HepG2 (cell line): Measurements from ENCODE around the gene SYNC. TPM values are rescaled to one million over a fixed set of nuclear protein-coding genes. Genes with fewer than 3 reads are reported as not detected.

Experiments used
- ATF2 ChIP-seq: sonication (generic); formaldehyde crosslinking; IDR thresholded peaks from 2 replicates; pipeline ENCODE4 v1.4.0; 2020; ENCODE audit warnings: missing genetic modification reagents
- ATF4 ChIP-seq, 2 experiments: fragments of 450-650 bp in 1 of 2; sonication (generic) in 1 of 2; formaldehyde crosslinking; IDR thresholded peaks; 2 replicates each; pipeline versions ENCODE4 v1.5.0 to v1.8.0; 2020 to 2022; ENCODE audit warnings: mild to moderate bottlenecking in 1 of 2, missing genetic modification reagents in 1 of 2
- DMAP1 ChIP-seq: IDR thresholded peaks from 2 replicates; pipeline ENCODE4 v1.6.1; 2016
- GABPB1 ChIP-seq: IDR thresholded peaks from 2 replicates; pipeline ENCODE4 v1.6.1; 2016; ENCODE audit warnings: mild to moderate bottlenecking, missing genetic modification reagents, moderate library complexity, missing compliant biosample characterization
- HINFP ChIP-seq: sonication (generic); formaldehyde crosslinking; IDR thresholded peaks from 2 replicates; pipeline ENCODE4 v1.4.0; 2020; ENCODE audit warnings: low read depth, mild to moderate bottlenecking, missing genetic modification reagents
- HNF4A ChIP-seq: sonication (generic); formaldehyde crosslinking; IDR thresholded peaks from 2 replicates; pipeline ENCODE4 v1.4.0; 2020; ENCODE audit warnings: missing genetic modification reagents
- IKZF1 ChIP-seq: fragments of 450-650 bp; IDR thresholded peaks from 2 replicates; pipeline ENCODE4 v1.7.1; 2016
- KDM3A ChIP-seq: IDR thresholded peaks from 2 replicates; pipeline ENCODE4 v1.6.1; 2018; ENCODE audit warnings: low read depth, missing compliant biosample characterization
- KLF12 ChIP-seq: sonication (generic); formaldehyde crosslinking; IDR thresholded peaks from 2 replicates; pipeline ENCODE4 v1.4.0; 2020; ENCODE audit warnings: missing genetic modification reagents, borderline replicate concordance
- MIXL1 ChIP-seq: IDR thresholded peaks from 2 replicates; pipeline ENCODE4 v1.6.1; 2016
- POLR2AphosphoS5 ChIP-seq: IDR thresholded peaks from 2 replicates; pipeline ENCODE4 v1.6.1; 2012; ENCODE audit warnings: low read depth, low read length
- PRPF4 ChIP-seq: fragments of 200-400 bp; formaldehyde crosslinking; IDR thresholded peaks from 2 replicates; pipeline ENCODE4 v1.6.1; 2016; ENCODE audit warnings: low read length, low read depth; ENCODE audit not compliant: poor library complexity, severe bottlenecking
- RAD51 ChIP-seq: fragments of 450-650 bp; IDR thresholded peaks from 2 replicates; pipeline ENCODE4 v1.6.1; 2016; ENCODE audit warnings: borderline replicate concordance
- RARG ChIP-seq: sonication (generic); formaldehyde crosslinking; IDR thresholded peaks from 2 replicates; pipeline ENCODE4 v1.4.0; 2020; ENCODE audit warnings: low read depth, mild to moderate bottlenecking, missing genetic modification reagents
- RCOR2 ChIP-seq: IDR thresholded peaks from 2 replicates; pipeline ENCODE4 v1.6.1; 2016; ENCODE audit warnings: missing biosample characterization, missing genetic modification reagents
- SMAD1 ChIP-seq: sonication (generic); formaldehyde crosslinking; IDR thresholded peaks from 2 replicates; pipeline ENCODE4 v1.4.0; 2020; ENCODE audit warnings: missing genetic modification reagents, low read depth, mild to moderate bottlenecking, borderline replicate concordance
- SMYD3 ChIP-seq: sonication (generic); formaldehyde crosslinking; IDR thresholded peaks from 2 replicates; pipeline ENCODE4 v1.8.1; 2023; ENCODE audit warnings: mild to moderate bottlenecking, missing genetic modification reagents
- SOX6 ChIP-seq, 2 experiments: fragments of 450-650 bp in 1 of 2; sonication (generic) in 1 of 2; formaldehyde crosslinking in 1 of 2; IDR thresholded peaks; 2 replicates each; pipeline versions ENCODE4 v1.4.0 to v1.6.1; 2017 to 2020; ENCODE audit warnings: antibody characterized with exemption in 1 of 2, mild to moderate bottlenecking in 1 of 2, missing genetic modification reagents in 1 of 2
- ZNF18 ChIP-seq: sonication (generic); formaldehyde crosslinking; IDR thresholded peaks from 2 replicates; pipeline ENCODE4 v1.8.0; 2022; ENCODE audit warnings: mild to moderate bottlenecking, missing genetic modification reagents; ENCODE audit not compliant: insufficient replicate concordance
- ZNF232 ChIP-seq: sonication (generic); formaldehyde crosslinking; IDR thresholded peaks from 2 replicates; pipeline ENCODE4 v1.4.0; 2020; ENCODE audit warnings: missing genetic modification reagents, borderline replicate concordance
- ZNF335 ChIP-seq: sonication (generic); formaldehyde crosslinking; IDR thresholded peaks from 2 replicates; pipeline ENCODE4 v1.4.0; 2020; ENCODE audit warnings: missing genetic modification reagents
- ZNF577 ChIP-seq: sonication (generic); formaldehyde crosslinking; IDR thresholded peaks from 2 replicates; pipeline ENCODE4 v1.4.0; 2020; ENCODE audit warnings: mild to moderate bottlenecking, low read depth, missing genetic modification reagents, borderline replicate concordance
- ZNF678 ChIP-seq: sonication (generic); formaldehyde crosslinking; IDR thresholded peaks from 2 replicates; pipeline ENCODE4 v1.4.0; 2020; ENCODE audit warnings: mild to moderate bottlenecking, missing genetic modification reagents
- ZNF83 ChIP-seq: sonication (generic); formaldehyde crosslinking; IDR thresholded peaks from 2 replicates; pipeline ENCODE4 v1.4.0; 2020; ENCODE audit warnings: missing genetic modification reagents, mild to moderate bottlenecking, borderline replicate concordance
- polyA plus RNA-seq, 8 experiments: library from polyadenylated mRNA; depleted of rRNA in 3 of 8; stranded (reverse) in 7 of 8; unstranded in 1 of 8; fragments of >200 nt; fragmentation: Illumina TruSeq in 4 of 8; extraction: Trizol in 4 of 8; gene quantifications; 2 replicates each; pipeline versions ENCODE4 v1.2.1 to v1.2.3, GENCODE V29; 2011 to 2016; ENCODE audit warnings: low read depth in 4 of 8, missing spikeins in 1 of 8, mixed read lengths in 1 of 8; ENCODE audit not compliant: insufficient read depth in 1 of 8
- total RNA-seq, 5 experiments: library from RNA; depleted of rRNA; stranded (reverse); fragments of >200 nt; fragmentation: Illumina TruSeq; extraction: Trizol; gene quantifications; 2 replicates each; pipeline ENCODE4 v1.2.3, GENCODE V29; 2016; ENCODE audit warnings: low read depth in 1 of 5

SYNC gene
- total and polyA plus RNA-seq, 2 of the 13 experiments (the other 11 are each of a cell fraction or from before 2014, with no cell fraction given) = 2.4 to 5.4 TPM

GRCh38 chr1:32736812-32737791 lies 34.5 kb upstream of the SYNC start (continued):
- TF ChIP-seq ZNF83 (CRISPR knock-in tag) (0 out of 2 replicates have a peak, but pooled peaks have one; percentile 53), HNF4A (CRISPR knock-in tag) (peak; percentile 97), PRPF4 (no peak), ATF2 (CRISPR knock-in tag) (peak; percentile 69), RAD51 (peak; percentile 61; the same call in 1 of the 2 replicates), GABPB1 (CRISPR knock-in tag) (peak; percentile 50; the same call in 1 of the 2 replicates), HINFP (peak; percentile 70), KLF12 (CRISPR knock-in tag) (no peak), ZNF577 (no peak), POLR2AphosphoS5 (peak; percentile 91), ATF4 (CRISPR knock-in tag; IDR thresholded peaks at IDR 0.05) (no peak), ZNF678 (no peak), DMAP1 (CRISPR knock-in tag) (peak; percentile 75; the same call in 1 of the 2 replicates), KDM3A (0 out of 2 replicates have a peak, but pooled peaks have one; percentile 57), RCOR2 (peak; percentile 88), RARG (CRISPR knock-in tag) (peak; percentile 53; the same call in 1 of the 2 replicates), ZNF335 (peak; percentile 89), SOX6 (IDR thresholded peaks at IDR 0.05) (no peak), SOX6 (CRISPR knock-in tag; IDR thresholded peaks at IDR 0.05) (peak; percentile 48), ZNF232 (CRISPR knock-in tag) (no peak), SMYD3 (CRISPR knock-in tag) (peak; percentile 70; the same call in 1 of the 2 replicates), IKZF1 (no peak), SMAD1 (CRISPR knock-in tag) (peak; percentile 69; the same call in 1 of the 2 replicates), MIXL1 (peak; percentile 61; the same call in 1 of the 2 replicates), ZNF18 (CRISPR knock-in tag) (peak; percentile 70)
